Measurements from ENCODE around the gene INHBE. TPM values are rescaled to one million over a fixed set of nuclear protein-coding genes. Genes with fewer than 3 reads are reported as not detected.

The INHBE gene
- total and polyA plus RNA-seq, 8 donors: not detected

GRCh38 chr12:57471661-57472060 is 16.6 kb downstream of the INHBE start:
- 80 to 90% (median 84%) methylated on average over 3 of the region's 3 CpGs; no CpG with 5 or more reads in 1 of the 5 donors for WGBS, 5 donors
- DNase-seq: no peak
- no peak for TF ChIP-seq POLR2AphosphoS5 (IDR thresholded peaks at IDR 0.05)
- TF ChIP-seq CTCF (IDR thresholded peaks at IDR 0.05): no peak
- TF ChIP-seq EP300 (IDR thresholded peaks at IDR 0.05): no peak
- no peak overlapping the region for H3K4me3 ChIP-seq
- H3K4me1 ChIP-seq: peaks cover 17 to 33% (median 22%) of the 10 kb centered on the region in 4 donors
- peaks cover 0 to 88% (median 29%) of the 10 kb centered on the region in 3 donors for H3K27me3 ChIP-seq
- no peaks in the 10 kb centered on the region for H3K9me3 ChIP-seq
- H3K27ac ChIP-seq: no peak overlapping the region
- intact Hi-C loops (cut with DNase I; ENCODE audit: low total_unique reads): no loop called here
- H3K36me3 ChIP-seq: peaks cover 0 to 32% (median 9%) of the 10 kb centered on the region in 4 donors

GRCh38 chr12:57472391-57472790 is 17.3 kb downstream of the INHBE start:
- no peak overlapping the region for H3K4me3 ChIP-seq
- peaks cover 0 to 94% (median 35%) of the 10 kb centered on the region in 3 donors for H3K27me3 ChIP-seq
- TF ChIP-seq POLR2A (IDR thresholded peaks at IDR 0.05) (no peak), POLR2AphosphoS5 (IDR thresholded peaks at IDR 0.05) (no peak), EP300 (IDR thresholded peaks at IDR 0.05) (no peak)
- no peak for DNase-seq
- intact Hi-C loops (cut with DNase I; ENCODE audit: low total_unique reads): no loop called here
- peaks cover 17 to 35% (median 23%) of the 10 kb centered on the region in 4 donors for H3K4me1 ChIP-seq
- H3K27ac ChIP-seq: no peak overlapping the region
- H3K9me3 ChIP-seq: no peaks in the 10 kb centered on the region
- H3K36me3 ChIP-seq: peaks cover 0 to 32% (median 9%) of the 10 kb centered on the region in 4 donors
- 73 to 93% (median 79%) methylated on average over 2 to 3 of the region's 3 CpGs for WGBS, 5 donors

- peaks cover 0 to 32% (median 9%) of the 10 kb centered on the region in 4 donors for H3K36me3 ChIP-seq
- H3K4me1 ChIP-seq: peaks cover 17 to 35% (median 23%) of the 10 kb centered on the region in 4 donors
- no peaks in the 10 kb centered on the region for H3K9me3 ChIP-seq
- intact Hi-C loops (cut with DNase I; ENCODE audit: low total_unique reads): no loop called here
- H3K27me3 ChIP-seq: peaks cover 0 to 94% (median 45%) of the 10 kb centered on the region in 3 donors
- H3K27ac ChIP-seq: no peak overlapping the region
- no peak overlapping the region for H3K4me3 ChIP-seq
- no peak for DNase-seq
- 46 to 57% (median 51%) methylated on average over 3 of the region's 3 CpGs for WGBS, 5 donors
- TF ChIP-seq EP300 (IDR thresholded peaks at IDR 0.05) (no peak), POLR2A (IDR thresholded peaks at IDR 0.05) (no peak), CTCF (IDR thresholded peaks at IDR 0.05) (no peak), POLR2AphosphoS5 (IDR thresholded peaks at IDR 0.05) (no peak)
These were observed 18.3 kb downstream of the INHBE start for GRCh38 chr12:57473392-57473791.

- H3K27me3 ChIP-seq: peaks cover 0 to 94% (median 45%) of the 10 kb centered on the region in 3 donors
These were observed 18.8 kb downstream of the INHBE start for GRCh38 chr12:57473886-57474285.

More at GRCh38 chr12:57473886-57474285, 18.8 kb downstream of the INHBE start:
- no peaks in the 10 kb centered on the region for H3K9me3 ChIP-seq
- no peak overlapping the region for H3K27ac ChIP-seq
- H3K4me1 ChIP-seq: peaks cover 17 to 35% (median 23%) of the 10 kb centered on the region in 4 donors
- no peak overlapping the region for H3K4me3 ChIP-seq
- peaks cover 0 to 32% (median 8%) of the 10 kb centered on the region in 4 donors for H3K36me3 ChIP-seq
- 83 to 93% (median 85%) methylated on average over 5 of the region's 5 CpGs for WGBS, 5 donors
- intact Hi-C loops (cut with DNase I; ENCODE audit: low total_unique reads): no loop called here
- DNase-seq: no peak
- no peak for TF ChIP-seq POLR2AphosphoS5 (IDR thresholded peaks at IDR 0.05)
- TF ChIP-seq POLR2A (IDR thresholded peaks at IDR 0.05): no peak
- TF ChIP-seq EP300 (IDR thresholded peaks at IDR 0.05): no peak
- TF ChIP-seq CTCF (IDR thresholded peaks at IDR 0.05): no peak

All from stomach (tissue), 9 donors.